ENCODE data around the gene KRTAP10-5.
"Not testable (repeated sequence)": the region's sequence is repeated elsewhere in the genome, so short reads cannot be mapped to it uniquely, and the experiment has no call there.

KRTAP10-5 gene

DNA sequence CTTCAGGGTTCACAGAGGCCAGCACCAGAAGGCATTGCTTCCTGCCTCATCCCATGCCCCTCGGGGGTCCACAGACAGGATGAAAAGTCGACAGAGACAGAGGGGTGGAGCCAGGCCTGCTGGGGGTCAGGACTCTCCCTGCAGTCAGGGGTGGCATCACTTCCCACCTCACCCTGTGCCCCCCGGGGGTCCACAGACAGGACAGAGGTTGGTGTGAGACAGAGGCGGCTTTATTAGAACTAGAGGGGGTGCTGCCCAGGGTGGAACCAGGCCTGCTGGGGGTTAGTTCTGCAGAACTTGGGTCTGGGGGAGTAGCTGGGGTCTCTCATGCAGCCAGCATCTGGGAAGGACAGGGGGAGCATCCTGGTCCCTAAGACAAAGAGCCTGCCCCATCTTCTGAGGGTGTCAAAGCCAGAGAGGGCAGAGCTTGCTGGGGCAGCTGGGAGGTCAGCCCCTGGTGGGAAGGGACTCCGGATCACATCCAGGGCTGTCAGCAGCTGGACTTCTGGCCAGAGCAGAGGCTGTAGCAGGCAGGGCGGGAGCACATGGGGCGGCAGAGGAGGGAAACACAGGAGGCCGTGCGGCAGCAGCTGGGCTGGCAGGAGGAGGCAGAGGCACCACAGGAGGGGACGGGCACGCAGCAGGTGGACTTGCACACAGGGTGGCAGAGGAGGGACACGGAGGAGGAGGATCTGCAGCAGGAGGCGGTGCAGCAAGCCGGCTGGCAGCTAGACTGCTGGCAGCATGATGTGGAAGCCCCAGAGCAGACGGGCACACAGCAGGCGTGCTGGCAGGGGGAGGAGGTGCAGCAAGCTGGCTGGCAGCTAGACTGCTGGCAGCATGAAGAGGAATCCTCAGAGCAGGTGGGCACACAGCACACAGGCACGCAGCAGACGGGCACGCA is 10.7 kb upstream of the KRTAP10-5 start:
- not testable (repeated sequence) for DNase-seq (ENCODE audit: low read depth in 2 of 2)

DNA sequence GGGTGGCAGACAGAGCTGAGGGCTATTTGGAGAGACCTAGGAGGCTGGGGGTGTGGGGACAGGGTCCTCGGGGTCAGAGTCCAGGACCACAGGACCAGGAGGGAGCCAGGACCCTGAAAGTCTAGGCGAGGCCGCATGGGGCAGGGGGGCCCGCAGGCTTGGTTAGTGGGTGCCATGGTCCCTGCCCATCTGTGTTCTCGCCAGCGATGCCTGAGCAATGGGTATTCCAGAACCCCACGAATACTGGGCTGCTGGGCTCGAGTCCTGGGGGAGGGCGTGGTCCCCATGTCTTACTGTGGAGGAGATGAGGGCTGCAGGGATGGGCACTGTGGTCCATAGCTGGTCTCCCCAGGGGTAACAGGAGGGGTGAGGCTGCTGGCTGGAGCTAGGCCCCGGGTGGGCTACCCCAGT is 9.9 kb upstream of the KRTAP10-5 start:
- no peak for DNase-seq (ENCODE audit: low read depth in 2 of 2)

DNA sequence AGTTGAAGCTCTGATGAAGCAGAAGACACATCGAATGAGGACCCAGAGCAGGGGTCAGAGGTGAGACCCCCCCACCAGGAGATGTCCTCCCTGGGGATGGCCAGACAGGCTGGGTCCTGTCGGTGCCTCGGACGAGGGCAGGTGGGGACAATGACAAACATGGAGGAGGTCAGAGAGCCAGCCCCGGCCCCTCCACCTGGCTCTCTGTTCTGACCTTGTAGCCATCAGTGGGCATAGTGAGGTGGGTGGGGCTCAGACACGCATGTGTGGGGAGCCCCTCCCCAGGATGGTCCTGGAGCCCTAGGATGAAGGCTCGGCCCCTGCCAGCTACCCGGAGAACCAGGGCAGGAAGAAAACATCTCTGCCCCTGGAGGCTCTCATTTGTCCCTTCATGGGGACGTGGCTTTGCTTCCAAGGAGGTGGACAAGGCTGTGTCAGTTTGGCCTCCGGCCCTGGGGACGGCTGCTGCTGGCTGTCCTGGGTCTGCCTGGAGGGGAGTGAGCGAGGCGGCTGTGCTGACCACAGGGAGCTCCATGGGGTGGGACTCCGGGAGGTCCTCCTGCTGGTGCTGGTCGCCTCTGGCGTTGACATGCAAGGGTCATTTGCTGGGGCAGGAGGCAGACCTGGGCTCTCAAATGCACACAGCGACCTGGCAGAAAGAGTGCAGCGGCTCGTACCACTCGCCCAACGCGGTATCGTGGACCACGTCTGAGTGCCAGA is 9.3 kb upstream of the KRTAP10-5 start:
- no peak for DNase-seq (ENCODE audit: low read depth in 2 of 2)

DNA sequence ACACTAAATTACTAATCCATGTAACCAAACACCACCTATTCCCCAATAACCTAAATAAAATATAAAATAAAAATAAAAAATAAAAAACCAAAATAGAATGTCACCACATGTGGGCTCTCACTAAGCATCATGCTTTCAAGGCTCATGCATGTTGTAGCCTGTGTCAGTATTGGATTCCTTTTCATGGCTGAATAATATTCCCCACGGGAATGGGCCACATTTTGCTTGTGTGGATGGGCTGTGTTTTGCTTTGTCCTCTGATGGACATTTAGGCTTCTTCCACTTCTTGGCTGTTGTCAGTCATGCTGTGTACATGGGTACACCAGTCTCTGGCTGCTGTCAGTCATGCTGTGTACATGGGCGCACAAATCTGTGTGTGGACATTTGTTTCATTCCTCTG is 8.7 kb upstream of the KRTAP10-5 start:
- DNase-seq (ENCODE audit: low read depth in 2 of 2), result no peak

DNA sequence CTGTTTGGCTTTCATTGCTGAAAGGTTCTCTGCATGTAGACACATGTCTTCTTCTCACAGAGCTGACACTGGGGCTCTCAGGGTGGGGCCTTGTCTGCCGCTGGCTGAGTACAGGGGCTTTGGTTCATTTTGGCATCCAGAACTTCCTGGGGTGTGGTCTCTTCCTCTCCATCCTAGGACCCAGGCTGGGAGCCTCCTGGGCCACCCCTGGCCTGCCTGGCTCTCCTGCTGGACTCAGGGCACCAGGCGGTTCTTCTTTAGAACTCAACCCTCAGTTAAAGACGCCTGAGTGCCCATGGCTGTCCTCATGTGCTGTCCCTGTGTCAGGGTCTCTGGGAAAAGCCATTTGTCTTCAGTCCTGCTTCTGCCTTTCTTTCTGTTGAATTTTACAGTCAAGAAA is 5.5 kb upstream of the KRTAP10-5 start:
- no peak for DNase-seq (ENCODE audit: low read depth in 2 of 2)

DNA sequence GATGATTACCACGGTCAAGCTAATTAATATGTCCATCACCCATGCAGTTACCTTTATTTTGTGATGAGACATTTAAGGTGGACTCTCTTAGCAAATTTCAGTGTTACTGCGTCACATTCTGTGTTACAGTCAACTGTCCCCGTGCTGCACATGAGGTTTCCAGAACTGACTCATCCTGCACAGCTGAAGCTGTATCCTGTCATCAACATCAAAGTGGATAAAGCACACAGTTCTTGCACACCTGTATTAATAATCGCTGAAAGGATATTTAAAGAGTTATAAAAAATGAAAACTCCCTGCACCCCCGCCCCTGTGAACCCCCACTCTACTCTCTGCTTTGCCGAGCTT is 3.4 kb upstream of the KRTAP10-5 start:
- DNase-seq (ENCODE audit: low read depth in 2 of 2), result peak in 1 of 2 donors; percentile 8

DNA sequence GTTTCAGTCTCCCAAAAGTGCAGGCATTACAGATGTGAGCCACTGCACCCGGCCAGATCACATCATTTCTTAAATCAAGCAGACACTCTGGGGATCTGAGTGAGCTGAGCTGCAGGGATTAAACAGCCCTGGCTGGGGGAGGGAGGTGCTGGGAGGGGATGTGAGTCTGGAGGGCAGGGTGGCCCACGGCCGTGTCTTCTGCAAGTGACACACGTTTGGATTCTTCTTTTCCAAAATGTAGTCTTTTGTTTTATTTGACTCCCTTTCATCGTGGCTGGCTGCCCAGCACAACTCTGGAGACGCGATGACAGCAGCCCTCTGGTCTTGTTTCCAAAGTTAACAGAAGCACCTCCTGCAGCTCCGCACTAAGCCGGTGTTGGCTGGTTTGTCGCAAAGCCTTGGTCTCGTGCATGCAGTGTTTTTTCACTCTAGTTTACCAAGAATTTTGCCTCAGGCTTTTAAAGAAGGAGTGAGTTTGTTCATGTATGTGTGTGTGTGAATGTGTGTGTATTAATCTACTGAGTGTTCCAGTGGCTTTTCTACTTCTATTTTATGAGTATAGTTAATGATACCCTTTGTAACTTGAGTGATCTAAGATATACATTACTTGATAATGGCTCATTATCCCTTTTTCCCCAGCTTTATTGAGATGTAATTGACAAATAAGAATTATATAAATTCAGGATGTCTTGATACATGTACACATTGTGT is 2.8 kb upstream of the KRTAP10-5 start:
- DNase-seq (ENCODE audit: low read depth in 2 of 2), result no peak

DNA sequence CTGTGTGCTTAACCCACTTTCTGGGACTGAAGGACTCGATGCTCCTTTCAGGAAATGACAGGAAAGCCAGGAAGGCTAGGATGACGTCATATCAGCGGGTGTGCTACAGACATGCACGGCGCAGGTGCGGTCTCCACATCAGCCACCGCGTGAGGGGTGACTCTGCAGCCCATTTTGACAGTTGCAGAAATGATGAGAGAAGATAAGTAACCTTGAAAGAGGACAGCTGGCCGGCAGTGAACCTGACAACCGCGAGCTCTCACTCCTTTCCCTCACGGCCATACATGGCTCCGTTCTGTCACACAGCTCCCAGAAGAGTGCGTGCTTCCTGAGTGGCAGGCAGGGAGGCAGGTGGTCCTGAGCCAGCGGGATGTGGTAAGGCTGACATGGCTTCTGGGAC is 1.7 kb upstream of the KRTAP10-5 start:
- no peak for DNase-seq (ENCODE audit: low read depth in 2 of 2)

DNA sequence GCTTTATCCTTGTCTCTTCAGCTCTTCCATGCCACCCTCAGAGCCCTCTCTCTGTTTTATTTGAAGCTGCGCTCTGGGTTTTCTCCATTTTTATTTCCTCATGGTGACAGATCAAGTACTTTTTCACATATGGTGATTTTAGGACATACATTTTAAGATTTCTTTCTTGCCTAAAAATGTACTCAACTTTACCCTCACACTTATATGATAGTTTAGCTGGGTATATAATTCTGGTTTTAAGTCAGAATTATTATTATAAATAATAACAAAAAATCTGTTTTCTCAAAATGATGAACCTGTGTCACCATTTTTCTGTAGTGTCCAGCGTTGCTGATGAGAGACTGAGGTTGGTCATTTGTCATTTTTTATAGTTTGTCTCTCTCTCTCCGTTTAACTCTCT is 754 bp upstream of the KRTAP10-5 start:
- DNase-seq (ENCODE audit: low read depth in 2 of 2), result no peak

DNA sequence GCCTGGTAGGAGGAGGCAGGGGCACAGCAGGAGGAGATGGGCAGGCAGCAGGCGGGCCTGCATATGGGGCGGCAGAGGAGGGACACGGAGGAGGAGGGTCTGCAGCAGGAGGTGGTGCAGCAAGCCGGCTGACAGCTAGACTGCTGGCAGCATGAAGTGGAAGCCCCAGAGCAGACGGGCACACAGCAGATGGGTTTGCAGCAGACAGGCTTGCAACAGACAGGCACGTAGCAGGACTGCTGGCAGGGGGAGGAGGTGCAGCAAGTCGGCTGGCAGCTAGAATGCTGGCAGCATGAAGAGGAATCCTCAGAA is 615 bp downstream of the KRTAP10-5 start:
- no peak for DNase-seq (ENCODE audit: low read depth in 2 of 2)

DNA sequence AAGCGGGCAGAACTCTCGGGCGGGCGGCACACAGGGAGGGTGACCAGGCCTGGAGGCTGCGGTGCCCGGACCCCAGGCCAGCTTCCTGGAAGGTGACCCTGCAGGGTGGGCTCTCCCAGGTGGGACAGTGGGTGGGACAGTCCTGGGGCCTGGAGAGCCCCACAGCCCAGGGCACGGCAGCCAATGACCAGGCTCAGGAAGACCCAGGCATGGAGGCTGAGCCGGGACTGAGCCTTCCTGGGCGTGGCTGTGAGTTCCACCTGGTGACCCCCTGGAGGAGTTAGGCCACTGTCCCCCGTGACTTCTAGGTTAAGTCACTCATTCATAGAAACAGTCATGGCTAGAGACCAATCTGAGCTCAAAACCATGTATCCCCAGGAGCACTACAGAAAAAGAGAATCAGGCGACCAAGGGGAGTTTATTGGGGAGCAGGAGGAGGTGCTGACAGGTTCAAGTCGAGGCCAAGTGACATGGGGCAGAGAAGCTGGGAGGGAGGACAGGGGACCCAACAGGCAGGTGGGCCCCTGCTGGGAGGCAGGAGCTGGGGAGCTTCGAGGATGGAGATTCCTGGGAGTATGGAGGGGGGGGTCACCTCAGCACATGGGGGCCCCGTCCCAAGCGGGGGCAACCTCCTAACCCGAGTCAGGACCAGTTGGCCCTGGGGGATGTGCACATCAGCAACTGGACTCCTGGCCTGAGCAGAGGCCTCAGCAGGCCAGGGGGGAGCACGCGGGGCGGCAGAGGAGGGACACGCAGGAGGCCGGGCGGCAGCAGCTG is 1.2 kb downstream of the KRTAP10-5 start:
- DNase-seq (ENCODE audit: low read depth in 2 of 2), result no peak

DNA sequence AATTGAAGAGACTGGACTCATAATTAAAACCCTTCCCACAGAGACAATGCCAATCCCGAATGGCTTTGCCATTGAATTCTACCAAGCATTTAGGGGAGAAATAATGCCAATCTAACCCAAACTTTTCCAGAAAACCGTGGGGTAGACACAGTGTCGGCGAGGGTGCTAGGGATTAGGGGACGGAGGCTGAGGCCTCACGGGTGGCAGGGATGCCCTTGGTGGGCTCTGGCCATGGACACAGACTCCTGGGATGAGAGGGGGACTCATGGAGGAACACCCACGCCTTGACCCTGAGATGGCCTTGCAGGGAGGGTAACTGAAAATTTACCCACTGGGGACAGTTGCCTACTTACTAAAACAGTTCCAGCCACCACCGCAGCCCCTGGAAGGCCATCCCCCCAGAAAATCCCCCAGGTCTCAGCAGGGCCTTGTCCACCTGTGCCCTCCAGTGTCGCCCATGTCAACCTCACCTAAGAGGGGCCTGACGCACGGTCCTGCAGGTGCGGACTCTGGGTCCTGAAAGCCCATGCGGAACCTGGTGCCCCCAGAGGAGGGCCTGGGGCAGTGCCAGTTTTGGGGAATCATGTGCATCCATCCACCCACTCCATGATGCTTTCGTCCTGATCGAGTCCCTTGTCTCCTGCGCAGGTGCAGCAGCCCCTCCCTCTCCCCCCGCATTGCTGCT is 1.9 kb downstream of the KRTAP10-5 start:
- no peak for DNase-seq (ENCODE audit: low read depth in 2 of 2)

DNA sequence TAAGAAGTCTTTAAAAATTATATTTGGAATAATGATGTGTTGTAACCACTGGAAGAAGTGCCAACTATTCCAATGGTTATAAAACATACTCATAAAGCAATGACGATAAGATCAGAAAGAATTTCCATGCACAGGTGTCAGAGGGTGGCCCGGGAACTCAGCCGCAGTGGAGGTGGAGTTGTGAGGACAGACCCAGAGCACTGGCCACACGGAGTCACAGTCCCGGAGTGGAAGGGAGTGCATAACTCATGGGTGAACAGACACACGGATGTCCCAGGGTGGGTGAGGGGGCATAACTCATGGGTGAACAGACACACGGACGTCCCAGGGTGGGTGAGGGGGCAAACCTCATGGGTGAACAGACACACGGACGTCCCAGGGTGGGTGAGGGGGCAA is 4.4 kb downstream of the KRTAP10-5 start:
- DNase-seq (ENCODE audit: low read depth in 2 of 2), result no peak

DNA sequence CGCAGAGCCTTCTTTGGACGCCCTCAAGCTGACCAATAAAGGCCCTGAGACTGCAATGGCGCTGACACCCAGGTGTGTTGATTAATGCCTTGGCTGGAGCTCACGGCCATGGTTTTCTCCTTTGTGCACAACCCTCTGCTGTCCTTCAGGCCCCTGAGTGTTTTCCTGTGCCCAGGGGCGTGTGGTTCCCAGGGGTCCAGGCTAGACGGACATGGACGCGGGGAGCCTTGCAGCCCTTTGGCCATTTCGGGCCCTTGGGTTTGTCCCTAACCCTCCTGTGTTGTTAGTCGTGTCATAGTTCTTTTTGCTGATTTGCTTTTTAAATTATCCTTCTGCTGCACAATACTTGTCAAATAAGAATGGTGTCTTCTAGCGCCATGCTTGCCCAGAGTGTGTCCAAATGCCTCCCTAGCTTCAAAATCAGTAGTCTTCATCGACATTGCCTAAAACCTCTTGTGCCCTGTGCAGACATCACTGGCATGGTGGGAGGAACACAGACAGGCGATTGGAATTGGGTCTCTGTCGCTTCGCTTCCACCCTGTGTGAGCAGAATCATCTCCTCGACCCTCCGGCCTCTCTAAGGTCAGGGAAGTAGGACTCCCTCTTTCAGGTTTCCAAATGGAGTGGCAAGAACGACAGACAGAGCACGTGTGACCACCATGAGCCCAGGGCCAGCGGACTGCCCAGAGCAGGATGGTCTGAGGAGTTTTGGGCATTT is 4.9 kb downstream of the KRTAP10-5 start:
- DNase-seq (ENCODE audit: low read depth in 2 of 2), result no peak

DNA sequence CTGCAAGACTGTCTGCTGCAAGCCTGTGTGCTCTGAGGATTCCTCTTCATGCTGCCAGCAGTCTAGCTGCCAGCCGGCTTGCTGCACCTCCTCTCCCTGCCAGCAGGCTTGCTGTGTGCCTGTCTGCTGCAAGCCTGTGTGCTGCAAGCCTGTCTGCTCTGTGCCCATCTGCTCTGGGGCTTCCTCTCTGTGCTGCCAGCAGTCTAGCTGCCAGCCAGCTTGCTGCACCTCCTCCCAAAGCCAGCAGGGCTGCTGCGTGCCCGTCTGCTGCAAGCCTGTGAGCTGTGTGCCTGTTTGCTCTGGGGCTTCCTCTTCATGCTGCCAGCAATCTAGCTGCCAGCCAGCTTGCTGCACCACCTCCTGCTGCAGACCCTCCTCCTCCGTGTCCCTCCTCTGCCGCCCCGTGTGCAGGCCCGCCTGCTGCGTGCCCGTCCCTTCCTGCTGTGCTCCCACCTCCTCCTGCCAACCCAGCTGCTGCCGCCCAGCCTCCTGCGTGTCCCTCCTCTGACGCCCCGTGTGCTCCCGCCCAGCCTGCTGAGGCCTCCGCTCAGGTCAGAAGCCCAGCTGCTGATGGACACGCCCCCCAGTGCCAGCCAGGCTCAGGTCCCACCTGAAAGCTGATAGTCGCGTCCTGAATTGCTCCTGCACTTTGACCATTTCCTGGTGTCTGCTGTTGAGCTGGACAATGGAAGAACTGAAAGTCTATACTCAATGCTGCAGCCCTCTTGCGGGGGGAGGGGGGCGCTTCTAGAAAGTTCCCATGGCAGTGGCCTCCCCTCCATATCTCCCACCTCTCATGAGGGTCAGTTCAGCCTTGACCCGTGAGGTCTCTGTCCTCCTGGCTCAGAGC is 5.7 kb downstream of the KRTAP10-5 start:
- no peak for DNase-seq (ENCODE audit: low read depth in 2 of 2)

DNA sequence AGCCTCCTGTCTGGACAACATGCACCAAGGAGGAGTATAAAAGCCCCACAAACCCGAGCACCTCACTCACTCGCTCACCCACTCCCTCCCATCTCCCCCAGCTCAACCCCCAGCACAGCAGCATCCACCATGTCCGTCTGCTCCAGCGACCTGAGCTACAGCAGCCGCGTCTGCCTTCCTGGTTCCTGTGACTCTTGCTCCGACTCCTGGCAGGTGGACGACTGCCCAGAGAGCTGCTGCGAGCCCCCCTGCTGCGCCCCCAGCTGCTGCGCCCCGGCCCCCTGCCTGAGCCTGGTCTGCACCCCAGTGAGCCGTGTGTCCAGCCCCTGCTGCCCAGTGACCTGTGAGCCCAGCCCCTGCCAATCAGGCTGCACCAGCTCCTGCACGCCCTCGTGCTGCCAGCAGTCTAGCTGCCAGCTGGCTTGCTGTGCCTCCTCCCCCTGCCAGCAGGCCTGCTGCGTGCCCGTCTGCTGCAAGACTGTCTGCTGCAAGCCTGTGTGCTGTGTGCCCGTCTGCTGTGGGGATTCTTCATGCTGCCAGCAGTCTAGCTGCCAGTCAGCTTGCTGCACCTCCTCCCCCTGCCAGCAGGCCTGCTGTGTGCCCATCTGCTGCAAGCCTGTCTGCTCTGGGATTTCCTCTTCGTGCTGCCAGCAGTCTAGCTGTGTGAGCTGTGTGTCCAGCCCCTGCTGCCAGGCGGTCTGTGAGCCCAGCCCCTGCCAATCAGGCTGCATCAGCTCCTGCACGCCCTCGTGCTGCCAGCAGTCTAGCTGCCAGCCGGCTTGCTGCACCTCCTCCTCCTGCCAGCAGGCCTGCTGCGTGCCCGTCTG is 6.6 kb downstream of the KRTAP10-5 start, which contains the start of gene KRTAP10-4:
Gene KRTAP10-4, plus strand, starts transcription at position 100 of the 827 bp plus-strand sequence. Its CDS starts 30 bp downstream, at position 130.
- not testable (repeated sequence) for DNase-seq (ENCODE audit: low read depth in 2 of 2)

DNA sequence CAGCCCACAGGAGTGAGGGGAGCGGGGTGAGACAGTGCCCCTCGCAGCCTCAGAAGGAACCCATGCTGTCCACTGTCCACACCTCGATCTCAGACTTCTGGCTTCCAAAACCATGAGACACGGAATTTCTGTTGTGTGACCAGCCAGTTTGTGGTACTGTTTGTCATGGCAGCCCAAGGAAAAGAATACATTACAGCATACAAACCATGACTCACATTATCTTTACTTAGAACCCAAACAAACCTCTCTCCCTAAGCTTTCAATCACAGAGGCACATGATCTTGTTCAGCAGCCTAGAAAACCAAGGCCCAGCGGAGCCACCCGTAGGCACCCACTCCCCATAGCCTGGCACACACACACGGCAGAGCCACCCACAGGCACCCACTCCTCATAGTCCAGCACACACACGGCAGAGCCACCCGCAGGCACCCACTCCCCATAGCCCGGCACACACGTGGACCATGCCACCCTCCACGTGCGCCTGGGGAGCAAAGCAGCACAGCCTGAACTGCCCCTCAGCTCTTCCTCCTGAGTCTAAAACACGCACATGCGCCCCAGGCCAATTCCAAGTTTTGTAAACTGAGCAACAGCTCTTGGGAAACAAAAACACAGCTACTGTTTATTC is 7.3 kb downstream of the KRTAP10-5 start:
- no peak for DNase-seq (ENCODE audit: low read depth in 2 of 2)
